ENCODE data around the gene SEMA6A.

- TF ChIP-seq SMARCB1 (IDR thresholded peaks at IDR 0.05; ENCODE audit: insufficient read length, low read depth) = no peak
- TF ChIP-seq KAT7 (CRISPR knock-in tag; IDR thresholded peaks at IDR 0.05; ENCODE audit: borderline replicate concordance) = no peak
- TF ChIP-seq HDAC2 (IDR thresholded peaks at IDR 0.05) = no peak
- TF ChIP-seq ZNF280B (CRISPR knock-in tag; IDR thresholded peaks at IDR 0.05) = no peak
- TF ChIP-seq CTCF (IDR thresholded peaks at IDR 0.05 in 2 of 3, conservative IDR thresholded peaks at IDR 0.05 in 1 of 3; ENCODE audit: insufficient read depth in 2 of 3, low read depth in 1 of 3, low read length in 3 of 3) = no peak
- no peak for TF ChIP-seq RB1 (IDR thresholded peaks at IDR 0.05; ENCODE audit: low read depth)
- TF ChIP-seq ARHGAP35 (IDR thresholded peaks at IDR 0.05; ENCODE audit: partially characterized antibody) = no peak
- TF ChIP-seq SIN3A (IDR thresholded peaks at IDR 0.05; ENCODE audit: borderline replicate concordance in 2 of 2, control insufficient read depth in 1 of 2, low read depth in 2 of 2, low read length in 2 of 2) = no peak
- no peak for TF ChIP-seq ZNF75A (CRISPR knock-in tag; IDR thresholded peaks at IDR 0.05)
- TF ChIP-seq, protein P1, sequence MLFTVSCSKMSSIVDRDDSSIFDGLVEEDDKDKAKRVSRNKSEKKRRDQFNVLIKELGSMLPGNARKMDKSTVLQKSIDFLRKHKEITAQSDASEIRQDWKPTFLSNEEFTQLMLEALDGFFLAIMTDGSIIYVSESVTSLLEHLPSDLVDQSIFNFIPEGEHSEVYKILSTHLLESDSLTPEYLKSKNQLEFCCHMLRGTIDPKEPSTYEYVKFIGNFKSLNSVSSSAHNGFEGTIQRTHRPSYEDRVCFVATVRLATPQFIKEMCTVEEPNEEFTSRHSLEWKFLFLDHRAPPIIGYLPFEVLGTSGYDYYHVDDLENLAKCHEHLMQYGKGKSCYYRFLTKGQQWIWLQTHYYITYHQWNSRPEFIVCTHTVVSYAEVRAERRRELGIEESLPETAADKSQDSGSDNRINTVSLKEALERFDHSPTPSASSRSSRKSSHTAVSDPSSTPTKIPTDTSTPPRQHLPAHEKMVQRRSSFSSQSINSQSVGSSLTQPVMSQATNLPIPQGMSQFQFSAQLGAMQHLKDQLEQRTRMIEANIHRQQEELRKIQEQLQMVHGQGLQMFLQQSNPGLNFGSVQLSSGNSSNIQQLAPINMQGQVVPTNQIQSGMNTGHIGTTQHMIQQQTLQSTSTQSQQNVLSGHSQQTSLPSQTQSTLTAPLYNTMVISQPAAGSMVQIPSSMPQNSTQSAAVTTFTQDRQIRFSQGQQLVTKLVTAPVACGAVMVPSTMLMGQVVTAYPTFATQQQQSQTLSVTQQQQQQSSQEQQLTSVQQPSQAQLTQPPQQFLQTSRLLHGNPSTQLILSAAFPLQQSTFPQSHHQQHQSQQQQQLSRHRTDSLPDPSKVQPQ (CRISPR knock-in tag; IDR thresholded peaks at IDR 0.05; ENCODE audit: borderline replicate concordance) = no peak
- TF ChIP-seq KAT8 (IDR thresholded peaks at IDR 0.05; ENCODE audit: low read depth) = no peak
- TF ChIP-seq MXI1 (IDR thresholded peaks at IDR 0.05; ENCODE audit: low read depth, low read length) = no peak
Observed at GRCh38 chr5:116521173-116521872, 53.3 kb downstream of the SEMA6A start.

Data from K562 (cell line).